Activated naive CD8-positive, alpha-beta T cell treated with anti-CD3 and anti-CD28 coated beads, Interleukin-2, amount 10 ng/mL, durations not matched to agents 7 days and 5 days (primary cell): Measurements from ENCODE around the gene ZFAND5. TPM values are rescaled to one million over a fixed set of nuclear protein-coding genes. Genes with fewer than 3 reads are reported as not detected.

Experiments
- ATAC-seq: fragments of 150-1000 bp; cut with Tn5 transposase; one replicate; pipeline ENCODE4 v1.10.0; 2021; ENCODE audit warnings: low read depth, moderate library complexity
- POLR2A ChIA-PET: fragments of 350-600 bp; sonication (Branson Sonifier 250); formaldehyde crosslinking; loops from one replicate; lab custom pipeline; 2021; ENCODE audit warnings: antibody characterized with exemption; lab: Charles Lee
- DNase-seq: peaks from one replicate; pipeline ENCODE4 v3.0.0; 2021
- H3K27ac Mint-ChIP-seq: one replicate; pipeline ENCODE4 v1.8.0; 2022; ENCODE audit warnings: mild to moderate bottlenecking, mixed read lengths
- H3K27me3 Mint-ChIP-seq: one replicate; pipeline ENCODE4 v1.8.0; 2022; ENCODE audit warnings: mild to moderate bottlenecking, moderate library complexity, mixed read lengths
- H3K36me3 Mint-ChIP-seq: one replicate; pipeline ENCODE4 v1.8.0; 2021; ENCODE audit warnings: mild to moderate bottlenecking, mixed read lengths
- H3K4me1 Mint-ChIP-seq: one replicate; pipeline ENCODE4 v1.8.0; 2021; ENCODE audit warnings: mixed read lengths
- H3K4me3 Mint-ChIP-seq: one replicate; pipeline ENCODE4 v1.8.0; 2022; ENCODE audit warnings: mild to moderate bottlenecking, moderate library complexity, mixed read lengths
- H3K9me3 Mint-ChIP-seq: one replicate; pipeline ENCODE4 v1.8.0; 2021; ENCODE audit warnings: mixed read lengths
- total RNA-seq, 2 experiments: library from RNA; stranded (reverse); gene quantifications; one replicate each; pipeline ENCODE4 v1.2.3, GENCODE V29; 2021

Gene ZFAND5
- total RNA-seq, 2 experiments from 2014 or later, result 83.3 to 83.7 TPM

DNA sequence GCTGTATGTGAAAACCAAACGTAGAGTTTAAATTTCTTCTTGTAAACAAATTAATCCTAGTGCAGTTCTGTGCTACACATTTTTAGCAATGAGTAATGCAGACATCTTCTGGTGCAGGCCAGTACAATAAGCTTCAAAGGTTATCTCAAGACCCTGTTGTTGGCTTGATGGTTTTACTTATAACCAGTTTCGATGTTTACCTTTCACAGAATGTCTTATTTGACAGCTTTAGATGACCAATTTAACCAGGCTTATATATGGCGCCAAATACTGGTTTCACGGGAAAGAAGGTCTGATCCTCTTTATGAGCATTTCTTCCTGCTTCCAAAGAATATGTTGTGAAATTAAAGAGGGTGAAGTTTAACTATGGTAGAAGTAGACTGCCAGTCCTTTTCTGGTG, 9.9 kb downstream of the ZFAND5 start:
- H3K27ac Mint-ChIP-seq, result no peak overlapping the region
- ATAC-seq (no peak), DNase-seq (no peak)
- no peak overlapping the region for H3K4me3 Mint-ChIP-seq
- peaks cover 51% of the 10 kb centered on the region for H3K36me3 Mint-ChIP-seq
- peaks cover 19% of the 10 kb centered on the region for H3K4me1 Mint-ChIP-seq
- no peaks in the 10 kb centered on the region for H3K9me3 Mint-ChIP-seq
- POLR2A ChIA-PET, result interaction anchor here (2.4 kb wide), 1 partner anchor 10 kb away, joined by 8 read pairs; the partner anchor contains the start of gene ZFAND5
- H3K27me3 Mint-ChIP-seq, result no peaks in the 10 kb centered on the region

DNA sequence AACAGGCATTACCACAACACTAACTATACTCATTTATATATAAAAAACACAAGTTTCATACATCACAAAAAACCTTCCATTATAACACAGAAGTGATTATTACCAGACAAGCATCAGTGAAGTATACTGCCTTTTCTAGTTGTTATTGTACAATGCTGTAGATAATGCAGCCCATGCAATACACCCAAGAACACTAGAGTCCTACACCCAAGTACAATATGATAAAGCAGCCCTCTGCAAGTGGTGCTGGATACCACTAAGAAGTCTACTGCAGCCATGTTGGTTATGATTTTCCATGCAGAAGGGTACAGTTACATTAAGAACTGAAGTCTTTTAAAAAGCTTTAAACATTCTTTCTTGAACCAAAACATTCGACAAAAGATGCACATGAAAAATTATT, 10.3 kb downstream of the ZFAND5 start:
- POLR2A ChIA-PET, result interaction anchor here (2.4 kb wide), 1 partner anchor 11 kb away, joined by 8 read pairs; the partner anchor contains the start of gene ZFAND5
- Mint-ChIP-seq H3K4me3 (no peak overlapping the region), H3K9me3 (no peaks in the 10 kb centered on the region), H3K27me3 (no peaks in the 10 kb centered on the region), H3K27ac (no peak overlapping the region), H3K36me3 (peaks cover 50% of the 10 kb centered on the region), H3K4me1 (peaks cover 19% of the 10 kb centered on the region)
- no peak for ATAC-seq
- no peak for DNase-seq

DNA sequence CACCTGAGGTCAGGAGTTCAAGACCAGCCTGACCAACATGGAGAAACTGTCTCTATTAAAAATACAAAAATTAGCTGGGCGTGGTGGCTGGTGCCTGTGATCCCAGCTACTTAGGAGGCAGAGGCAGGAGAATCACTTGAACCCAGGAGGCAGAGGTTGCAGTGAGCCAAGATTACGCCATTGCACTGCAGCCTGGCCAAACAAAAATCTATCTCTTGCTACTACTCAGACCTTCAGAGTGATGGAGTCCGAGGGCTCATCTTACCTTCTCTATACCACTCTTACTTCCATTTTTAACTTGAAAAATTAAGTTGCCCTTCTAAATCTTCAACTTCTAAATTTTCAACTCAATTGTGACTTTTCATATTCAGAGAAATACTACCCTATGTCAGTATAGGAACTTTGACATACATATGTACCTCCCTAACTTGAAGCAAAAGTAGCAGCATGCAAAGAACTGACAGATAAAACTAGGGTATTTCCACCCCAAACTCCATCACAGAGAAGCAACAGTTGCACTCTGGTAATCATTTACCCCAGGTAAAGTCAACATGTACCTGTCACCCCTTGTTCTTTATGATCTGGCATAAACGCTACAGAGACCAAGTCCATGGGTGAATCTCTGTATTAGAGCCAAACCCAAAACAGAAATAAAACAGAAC, 11.4 kb downstream of the ZFAND5 start:
- POLR2A ChIA-PET, result no interaction called here
- no peaks in the 10 kb centered on the region for H3K9me3 Mint-ChIP-seq
- no peak overlapping the region for H3K4me3 Mint-ChIP-seq
- peaks cover 41% of the 10 kb centered on the region for H3K36me3 Mint-ChIP-seq
- peaks cover 12% of the 10 kb centered on the region for H3K4me1 Mint-ChIP-seq
- H3K27me3 Mint-ChIP-seq, result no peaks in the 10 kb centered on the region
- no peak overlapping the region for H3K27ac Mint-ChIP-seq
- DNase-seq (no peak), ATAC-seq (no peak)

DNA sequence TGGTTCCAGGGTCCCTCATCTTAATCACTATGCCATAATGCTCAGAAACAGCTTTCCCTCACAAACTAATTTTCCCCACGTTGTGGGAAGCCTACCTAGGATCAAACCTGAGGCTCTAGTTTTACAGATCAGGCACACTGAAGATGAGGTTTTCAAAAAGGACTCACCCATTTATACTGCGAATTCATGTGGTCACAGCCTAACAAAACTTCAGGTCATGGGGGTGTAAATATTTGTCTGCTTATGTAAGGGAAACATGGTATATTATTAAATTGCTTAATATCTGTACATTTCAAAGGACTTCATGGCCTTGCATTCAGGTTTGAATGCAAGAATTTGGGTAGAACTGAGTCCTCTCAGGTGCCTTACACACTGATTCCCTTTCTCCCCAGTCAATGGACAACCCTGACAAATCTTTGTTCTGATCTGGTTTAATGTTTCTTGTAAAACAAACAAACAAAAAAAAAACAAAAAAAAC, 12.1 kb downstream of the ZFAND5 start:
- H3K4me1 Mint-ChIP-seq, result peaks cover 8% of the 10 kb centered on the region
- ATAC-seq, result no peak
- H3K27ac Mint-ChIP-seq, result no peak overlapping the region
- H3K36me3 Mint-ChIP-seq, result peaks cover 37% of the 10 kb centered on the region
- no peaks in the 10 kb centered on the region for H3K27me3 Mint-ChIP-seq
- H3K4me3 Mint-ChIP-seq, result no peak overlapping the region
- no peak for DNase-seq
- POLR2A ChIA-PET, result no interaction called here
- no peaks in the 10 kb centered on the region for H3K9me3 Mint-ChIP-seq

DNA sequence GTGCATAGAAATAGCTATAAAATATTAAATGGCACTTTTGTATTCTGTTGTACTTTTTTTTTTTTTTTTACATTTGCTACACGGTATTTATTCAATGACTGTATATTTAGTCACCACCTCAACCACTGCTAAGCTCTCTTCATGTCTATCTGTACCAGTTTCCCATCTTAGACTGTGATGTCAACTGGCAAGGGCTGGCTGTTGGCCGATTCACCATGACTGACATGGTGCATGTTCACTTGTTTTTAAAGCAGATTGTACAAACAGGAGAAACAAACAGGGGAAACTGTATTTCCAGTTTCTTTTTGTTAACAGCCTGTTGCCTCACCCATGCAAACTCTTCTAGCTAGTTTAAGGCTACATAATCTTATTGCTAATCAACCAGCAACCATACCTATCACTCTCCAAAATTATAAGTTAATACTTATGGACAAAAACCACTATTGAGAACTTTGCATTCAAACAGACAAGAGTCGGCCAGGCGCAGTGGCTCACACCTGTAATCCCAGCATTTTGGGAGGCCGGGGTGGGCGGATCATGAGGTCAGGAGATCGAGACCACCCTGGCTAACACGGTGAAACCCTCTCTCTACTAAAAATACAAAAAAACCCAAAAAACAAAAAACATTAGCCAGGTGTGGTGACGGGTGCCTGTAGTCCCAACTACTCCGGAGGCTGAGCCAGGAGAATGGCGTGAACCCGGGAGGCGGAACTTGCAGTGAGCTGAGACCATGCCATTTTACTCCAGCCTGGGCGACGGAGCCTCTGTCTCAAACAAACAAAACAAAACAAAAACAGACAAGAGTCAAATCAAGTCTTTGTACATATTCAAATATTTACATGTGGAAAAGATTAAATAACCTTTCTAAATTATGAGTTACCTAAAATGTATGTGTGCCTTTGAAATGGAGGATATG, 13.2 kb downstream of the ZFAND5 start:
- POLR2A ChIA-PET, result no interaction called here
- Mint-ChIP-seq H3K27me3 (no peaks in the 10 kb centered on the region), H3K4me3 (no peak overlapping the region), H3K9me3 (no peaks in the 10 kb centered on the region), H3K4me1 (peaks cover 6% of the 10 kb centered on the region), H3K27ac (no peak overlapping the region), H3K36me3 (peaks cover 28% of the 10 kb centered on the region)
- DNase-seq, result no peak
- no peak for ATAC-seq

DNA sequence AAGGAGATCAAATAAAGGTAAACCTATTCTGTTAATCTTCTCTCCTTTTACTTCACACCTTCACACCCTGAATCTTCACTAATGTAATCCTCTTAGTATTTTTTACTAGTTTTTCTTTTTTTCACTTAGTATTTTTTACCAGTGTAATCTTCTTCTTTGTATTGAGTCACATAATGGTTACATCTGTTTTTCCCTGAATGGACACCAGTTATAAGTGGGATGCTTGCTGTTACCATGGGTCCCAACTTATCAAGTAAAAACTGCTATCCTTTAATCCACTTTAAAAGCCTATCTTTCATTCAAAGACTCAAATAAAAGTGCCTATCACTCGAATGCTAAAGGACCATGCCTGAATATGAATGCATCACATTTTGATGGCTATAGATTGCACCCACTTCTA, 15.1 kb downstream of the ZFAND5 start:
- Mint-ChIP-seq H3K4me1 (peaks cover 2% of the 10 kb centered on the region), H3K36me3 (peaks cover 12% of the 10 kb centered on the region), H3K27me3 (no peaks in the 10 kb centered on the region), H3K27ac (no peak overlapping the region), H3K4me3 (no peak overlapping the region), H3K9me3 (no peaks in the 10 kb centered on the region)
- no peak for DNase-seq
- ATAC-seq, result no peak
- POLR2A ChIA-PET, result no interaction called here

DNA sequence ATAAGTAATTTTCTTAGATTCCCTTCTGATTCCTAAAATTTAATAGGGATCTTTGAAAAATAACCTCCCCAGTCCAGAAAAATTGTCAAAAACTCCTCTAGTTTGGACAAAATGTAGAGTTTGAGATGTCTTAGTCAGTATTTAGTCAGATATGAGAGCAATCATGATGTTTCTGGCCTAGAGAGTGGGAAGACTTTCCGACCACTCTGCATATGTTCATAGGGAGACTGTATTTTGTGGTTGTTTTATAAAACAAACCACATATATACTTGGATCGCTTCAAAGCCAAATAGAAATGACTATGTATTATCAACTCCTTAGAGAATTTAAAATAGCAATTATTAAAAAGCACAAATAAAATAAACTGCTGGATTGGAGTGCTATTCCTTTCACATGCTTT, 15.8 kb downstream of the ZFAND5 start:
- Mint-ChIP-seq H3K27me3 (no peaks in the 10 kb centered on the region), H3K9me3 (no peaks in the 10 kb centered on the region), H3K27ac (no peak overlapping the region), H3K4me1 (peaks cover 2% of the 10 kb centered on the region), H3K4me3 (no peak overlapping the region), H3K36me3 (peaks cover 5% of the 10 kb centered on the region)
- POLR2A ChIA-PET, result no interaction called here
- ATAC-seq, result no peak
- DNase-seq, result no peak

DNA sequence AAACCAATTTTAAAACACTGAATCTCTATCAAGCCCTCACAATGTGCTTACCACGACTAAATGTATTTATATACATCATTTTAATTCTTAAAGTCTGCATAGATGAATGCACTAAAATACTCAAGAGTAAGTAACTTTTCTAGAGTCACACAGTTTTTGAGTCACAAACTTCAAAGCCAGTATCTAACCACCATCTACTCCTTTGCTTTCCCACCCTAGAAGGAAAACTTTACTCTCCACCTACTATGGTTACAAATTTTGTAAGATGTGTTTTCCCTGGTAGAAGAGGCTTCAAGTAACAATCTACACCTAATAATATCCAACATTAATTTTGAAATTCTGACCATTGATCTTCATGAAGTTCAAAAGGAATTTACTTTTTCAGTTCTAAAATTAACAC, 18.7 kb downstream of the ZFAND5 start:
- no peak for DNase-seq
- ATAC-seq, result no peak
- Mint-ChIP-seq H3K36me3 (peaks cover 2% of the 10 kb centered on the region), H3K27me3 (no peaks in the 10 kb centered on the region), H3K27ac (no peak overlapping the region), H3K9me3 (no peaks in the 10 kb centered on the region), H3K4me3 (no peak overlapping the region), H3K4me1 (peaks cover 2% of the 10 kb centered on the region)
- POLR2A ChIA-PET, result no interaction called here

DNA sequence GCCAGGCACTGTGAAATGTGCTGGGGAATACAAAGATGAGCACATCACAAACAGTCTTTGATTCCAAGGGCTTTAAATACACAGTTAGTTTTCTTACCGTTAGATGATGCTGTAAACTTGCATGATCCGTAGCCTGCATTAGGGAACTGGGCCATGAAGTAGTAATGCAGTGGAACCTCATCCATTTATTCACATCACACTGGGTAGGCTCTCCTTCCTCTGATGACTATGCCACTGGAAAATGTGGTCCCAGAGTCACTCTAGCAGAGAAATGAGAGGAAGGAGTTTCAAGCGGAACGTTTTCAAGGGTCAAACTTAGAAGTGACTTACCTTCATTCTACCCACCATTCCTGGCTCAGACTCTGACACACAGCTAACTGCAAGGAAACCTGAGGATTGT, 26.4 kb downstream of the ZFAND5 start:
- POLR2A ChIA-PET, result interaction anchor here (1.5 kb wide), 1 partner anchor 27 kb away, joined by 3 read pairs; the partner anchor contains the start of gene ZFAND5
- Mint-ChIP-seq H3K4me3 (no peak overlapping the region), H3K36me3 (no peaks in the 10 kb centered on the region), H3K4me1 (no peaks in the 10 kb centered on the region), H3K9me3 (no peaks in the 10 kb centered on the region), H3K27ac (no peak overlapping the region), H3K27me3 (peaks cover 7% of the 10 kb centered on the region)
- ATAC-seq (no peak), DNase-seq (no peak)

DNA sequence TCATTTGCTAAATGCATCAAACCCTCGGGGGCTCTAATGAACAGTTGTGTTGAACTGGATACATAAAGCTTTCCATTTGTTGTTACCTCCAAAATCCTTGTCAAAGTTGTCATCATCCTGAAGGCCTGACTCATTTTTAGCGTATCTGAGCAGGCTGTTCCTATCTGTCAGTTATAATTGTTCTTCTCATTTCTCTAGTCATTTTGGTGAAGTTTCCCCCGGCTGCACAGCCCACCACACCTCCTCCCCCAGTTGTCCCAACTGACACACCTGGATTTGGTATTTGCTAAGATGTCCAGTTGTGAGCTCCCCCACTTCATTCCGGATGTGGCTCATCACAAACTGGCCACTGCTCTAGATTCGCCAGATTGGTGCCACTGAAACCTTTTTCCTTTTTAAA, 27.7 kb downstream of the ZFAND5 start:
- POLR2A ChIA-PET, result interaction anchor here (1.5 kb wide), 1 partner anchor 28 kb away, joined by 3 read pairs; the partner anchor contains the start of gene ZFAND5
- no peak overlapping the region for H3K4me3 Mint-ChIP-seq
- no peak for ATAC-seq
- H3K9me3 Mint-ChIP-seq, result no peaks in the 10 kb centered on the region
- no peak for DNase-seq
- H3K36me3 Mint-ChIP-seq, result no peaks in the 10 kb centered on the region
- H3K4me1 Mint-ChIP-seq, result no peaks in the 10 kb centered on the region
- H3K27me3 Mint-ChIP-seq, result peaks cover 8% of the 10 kb centered on the region
- H3K27ac Mint-ChIP-seq, result no peak overlapping the region

DNA sequence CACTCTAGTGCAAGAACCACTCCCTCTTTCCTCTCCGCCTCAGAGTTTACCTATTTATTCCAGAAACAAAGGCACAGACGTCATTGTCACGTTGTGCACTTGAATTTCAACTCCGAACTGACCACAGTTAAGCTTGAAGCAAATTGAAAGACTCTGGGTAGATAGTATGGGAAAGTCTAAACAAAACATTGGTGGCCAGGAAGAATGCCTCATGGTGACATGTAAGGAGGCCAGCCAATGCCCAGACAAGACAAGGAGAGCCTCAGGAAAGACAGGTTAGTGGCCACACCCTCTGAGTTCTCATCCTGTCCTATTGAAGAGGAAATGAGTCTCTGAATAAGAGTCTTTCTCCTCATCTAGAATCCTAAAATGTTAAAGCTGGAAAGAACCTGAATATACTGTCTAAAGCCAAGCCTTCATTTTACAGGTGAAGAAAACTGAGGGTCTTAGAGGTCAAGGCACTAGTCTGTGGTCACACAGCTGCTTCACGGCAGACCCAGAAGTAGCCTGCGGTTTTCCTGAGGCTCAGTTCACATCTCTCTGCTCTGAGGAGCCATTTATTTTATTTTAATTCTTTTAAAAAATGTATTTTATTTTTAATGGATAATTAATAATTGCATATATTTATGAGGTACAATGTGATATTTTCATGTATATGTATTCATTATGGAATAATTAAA, 30.2 kb downstream of the ZFAND5 start:
- H3K4me1 Mint-ChIP-seq, result no peaks in the 10 kb centered on the region
- POLR2A ChIA-PET, result no interaction called here
- DNase-seq (no peak), ATAC-seq (no peak)
- H3K27ac Mint-ChIP-seq, result no peak overlapping the region
- H3K9me3 Mint-ChIP-seq, result no peaks in the 10 kb centered on the region
- peaks cover 13% of the 10 kb centered on the region for H3K27me3 Mint-ChIP-seq
- H3K4me3 Mint-ChIP-seq, result no peak overlapping the region
- no peaks in the 10 kb centered on the region for H3K36me3 Mint-ChIP-seq

DNA sequence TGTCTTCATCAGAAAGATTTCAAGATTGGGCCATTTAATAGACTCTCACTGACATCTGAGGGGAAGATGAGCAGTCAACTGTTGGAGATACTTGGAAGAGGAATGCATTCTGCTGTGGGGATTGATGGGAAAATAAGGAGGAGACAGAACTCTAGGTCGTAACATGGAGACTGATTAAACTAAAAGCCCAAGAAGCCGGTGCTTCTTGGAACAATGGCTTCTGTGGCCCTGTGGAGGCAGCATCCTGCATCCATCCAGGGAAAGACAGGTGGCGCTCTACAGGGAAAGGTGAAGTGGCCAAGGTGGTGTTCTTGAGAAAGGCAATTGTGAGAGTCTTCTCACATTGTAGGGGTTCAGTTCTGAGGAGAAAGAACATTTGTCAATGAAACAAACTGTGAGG, 31.3 kb downstream of the ZFAND5 start:
- Mint-ChIP-seq H3K4me3 (no peak overlapping the region), H3K27me3 (peaks cover 13% of the 10 kb centered on the region), H3K9me3 (no peaks in the 10 kb centered on the region), H3K4me1 (no peaks in the 10 kb centered on the region), H3K36me3 (no peaks in the 10 kb centered on the region), H3K27ac (no peak overlapping the region)
- ATAC-seq, result no peak
- no peak for DNase-seq
- POLR2A ChIA-PET, result no interaction called here

DNA sequence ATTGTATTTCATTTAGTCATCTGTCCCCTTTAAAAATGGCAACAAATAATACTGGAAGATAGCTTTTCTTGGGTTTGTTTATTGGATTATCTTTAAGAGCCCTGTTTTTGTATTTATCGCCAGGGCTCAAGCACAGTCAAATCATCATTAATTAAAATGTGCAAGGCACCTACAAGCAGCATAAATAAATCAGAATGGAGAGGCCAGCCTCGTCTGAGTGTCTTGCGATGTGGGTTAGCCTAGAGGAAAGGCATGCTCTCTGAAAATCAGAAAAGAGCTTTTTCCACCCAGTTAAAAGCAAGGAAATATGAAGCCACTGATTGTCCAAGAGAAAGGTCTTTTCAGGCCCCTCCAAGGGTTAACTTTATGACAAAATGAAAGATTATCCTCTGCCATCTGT, 31.8 kb downstream of the ZFAND5 start:
- DNase-seq (no peak), ATAC-seq (no peak)
- POLR2A ChIA-PET, result no interaction called here
- Mint-ChIP-seq H3K4me1 (no peaks in the 10 kb centered on the region), H3K9me3 (no peaks in the 10 kb centered on the region), H3K4me3 (no peak overlapping the region), H3K27ac (no peak overlapping the region), H3K27me3 (peaks cover 13% of the 10 kb centered on the region), H3K36me3 (no peaks in the 10 kb centered on the region)
